H9 (cell line): Measurements from ENCODE around the gene NCKAP5. TPM values are rescaled to one million over a fixed set of nuclear protein-coding genes. Genes with fewer than 3 reads are reported as not detected.

Experiments used
- DNase-seq: peaks from one replicate; pipeline ENCODE4 v3.0.0-alpha.2; 2017
- H2AFZ ChIP-seq: one replicate; pipeline ENCODE4 v1.6.1; 2013; ENCODE audit warnings: mild to moderate bottlenecking, low read length, control low read depth, moderate library complexity
- H2AK5ac ChIP-seq: 2 replicates; pipeline ENCODE4 v1.6.1; 2013; ENCODE audit warnings: low read length, control low read depth, mixed read lengths; ENCODE audit not compliant: insufficient read length
- H2BK120ac ChIP-seq: one replicate; pipeline ENCODE4 v1.6.1; 2013; ENCODE audit warnings: low read depth, mild to moderate bottlenecking, low read length, control low read depth, inconsistent platforms; ENCODE audit not compliant: poor library complexity, severe bottlenecking
- H2BK12ac ChIP-seq: 2 replicates; pipeline ENCODE4 v1.6.1; 2013; ENCODE audit warnings: low read length, control low read depth, mixed read lengths, low read depth; ENCODE audit not compliant: insufficient read length
- H2BK15ac ChIP-seq: 2 replicates; pipeline ENCODE4 v1.6.1; 2013; ENCODE audit warnings: low read depth, low read length, control low read depth
- H2BK20ac ChIP-seq: one replicate; pipeline ENCODE4 v1.6.1; 2013; ENCODE audit warnings: low read depth, mild to moderate bottlenecking, low read length, control low read depth, inconsistent platforms; ENCODE audit not compliant: poor library complexity, severe bottlenecking
- H2BK5ac ChIP-seq: 2 replicates; pipeline ENCODE4 v1.6.1; 2013; ENCODE audit warnings: low read length, control low read depth, mixed read lengths; ENCODE audit not compliant: insufficient read length
- H3K14ac ChIP-seq: 2 replicates; pipeline ENCODE4 v1.6.1; 2013; ENCODE audit warnings: low read length, control low read depth; ENCODE audit not compliant: insufficient read depth
- H3K18ac ChIP-seq: 2 replicates; pipeline ENCODE4 v1.6.1; 2013; ENCODE audit warnings: low read depth, mild to moderate bottlenecking, mixed read lengths, low read length, control low read depth; ENCODE audit not compliant: insufficient read length
- H3K23ac ChIP-seq: 2 replicates; pipeline ENCODE4 v1.6.1; 2013; ENCODE audit warnings: low read length, control low read depth, mixed read lengths, low read depth; ENCODE audit not compliant: insufficient read length
- H3K23me2 ChIP-seq: 2 replicates; pipeline ENCODE4 v1.6.1; 2013; ENCODE audit warnings: low read depth, mild to moderate bottlenecking, mixed read lengths, low read length, control low read depth; ENCODE audit not compliant: insufficient read length, poor library complexity, severe bottlenecking
- H3K27ac ChIP-seq: 2 replicates; pipeline ENCODE4 v1.5.1; 2013; ENCODE audit warnings: low read length, control low read depth, mixed read lengths, low read depth; ENCODE audit not compliant: insufficient read length
- H3K27me3 ChIP-seq: 2 replicates; pipeline ENCODE4 v1.6.1; 2013; ENCODE audit warnings: low read length, control low read depth, inconsistent platforms; ENCODE audit not compliant: insufficient read depth
- H3K4ac ChIP-seq: 2 replicates; pipeline ENCODE4 v1.6.1; 2013; ENCODE audit warnings: low read depth, mild to moderate bottlenecking, control low read depth, inconsistent platforms, low read length, moderate library complexity
- H3K4me1 ChIP-seq: 2 replicates; pipeline ENCODE4 v1.6.1; 2013; ENCODE audit warnings: low read length, control low read depth, inconsistent platforms; ENCODE audit not compliant: insufficient read depth
- H3K4me2 ChIP-seq: 2 replicates; pipeline ENCODE4 v1.6.1; 2013; ENCODE audit warnings: low read length, control low read depth, mixed read lengths; ENCODE audit not compliant: insufficient read length, insufficient read depth
- H3K56ac ChIP-seq: 2 replicates; pipeline ENCODE4 v1.6.1; 2013; ENCODE audit warnings: low read depth, mild to moderate bottlenecking, mixed read lengths, low read length, control low read depth; ENCODE audit not compliant: insufficient read length
- H3K79me1 ChIP-seq: 2 replicates; pipeline ENCODE4 v1.6.1; 2013; ENCODE audit warnings: low read depth, mild to moderate bottlenecking, moderate library complexity, low read length, control low read depth, inconsistent platforms; ENCODE audit not compliant: insufficient read depth, poor library complexity, severe bottlenecking
- H3K79me2 ChIP-seq: 2 replicates; pipeline ENCODE4 v1.6.1; 2013; ENCODE audit warnings: low read length, control low read depth, inconsistent platforms; ENCODE audit not compliant: insufficient read depth
- H3K9ac ChIP-seq: 2 replicates; pipeline ENCODE4 v1.6.1; 2013; ENCODE audit warnings: low read length, control low read depth, mixed read lengths; ENCODE audit not compliant: insufficient read length; ENCODE audit errors: extremely low read depth
- H3K9me3 ChIP-seq: one replicate; pipeline ENCODE4 v1.6.1; 2013; ENCODE audit warnings: low read depth, low read length, inconsistent platforms; ENCODE audit not compliant: control insufficient read depth
- H3T11ph ChIP-seq: one replicate; pipeline ENCODE4 v1.6.1; 2013; ENCODE audit warnings: mild to moderate bottlenecking, low read length, control low read depth, inconsistent platforms
- H4K20me1 ChIP-seq: one replicate; pipeline ENCODE4 v1.6.1; 2013; ENCODE audit not compliant: control insufficient read depth, insufficient read length, insufficient read depth
- H4K5ac ChIP-seq: 2 replicates; pipeline ENCODE4 v1.6.1; 2013; ENCODE audit warnings: low read depth, mild to moderate bottlenecking, mixed read lengths, low read length, control low read depth; ENCODE audit not compliant: insufficient read length
- H4K8ac ChIP-seq: replicated peaks from 2 replicates; pipeline ENCODE4 v1.6.1; 2013; ENCODE audit warnings: low read length, control low read depth, mixed read lengths, low read depth; ENCODE audit not compliant: insufficient read length
- H4K91ac ChIP-seq: 2 replicates; pipeline ENCODE4 v1.6.1; 2013; ENCODE audit warnings: low read depth, mild to moderate bottlenecking, moderate library complexity, mixed read lengths, low read length, control low read depth; ENCODE audit not compliant: insufficient read length
- H3K27ac Mint-ChIP-seq, 3 experiments: 2 replicates in 2 of 3; 3 replicates in 1 of 3; pipeline ENCODE4 v1.8.0; 2020 to 2021; ENCODE audit warnings: mixed read lengths in 3 of 3, mild to moderate bottlenecking in 1 of 3, moderate library complexity in 1 of 3
- H3K27me3 Mint-ChIP-seq: 2 replicates; pipeline ENCODE4 v1.8.0; 2021; ENCODE audit warnings: low read depth, mild to moderate bottlenecking, moderate library complexity, mixed read lengths
- H3K36me3 Mint-ChIP-seq, 3 experiments: 2 replicates in 2 of 3; 3 replicates in 1 of 3; pipeline ENCODE4 v1.8.0; 2020 to 2021; ENCODE audit warnings: low read depth in 3 of 3, mixed read lengths in 3 of 3; ENCODE audit not compliant: insufficient read depth in 1 of 3
- H3K4me1 Mint-ChIP-seq, 2 experiments: 2 replicates each; pipeline ENCODE4 v1.8.0; 2020; ENCODE audit warnings: mixed read lengths in 2 of 2
- H3K4me3 Mint-ChIP-seq, 2 experiments: 2 replicates in 1 of 2; 3 replicates in 1 of 2; pipeline ENCODE4 v1.8.0; 2020 to 2021; ENCODE audit warnings: mild to moderate bottlenecking in 2 of 2, mixed read lengths in 2 of 2, moderate library complexity in 1 of 2
- H3K9me3 Mint-ChIP-seq, 2 experiments: 2 replicates in 1 of 2; 3 replicates in 1 of 2; pipeline ENCODE4 v1.8.0; 2020; ENCODE audit warnings: mild to moderate bottlenecking in 2 of 2, mixed read lengths in 2 of 2, moderate library complexity in 1 of 2
- CTCF ChIP-seq: fragments of 200-600 bp; sonication (generic); conservative IDR thresholded peaks from 3 replicates; pipeline ENCODE4 v1.8.0; 2021; ENCODE audit warnings: antibody characterized with exemption, mild to moderate bottlenecking
- WGBS: extraction: QIAGEN DNeasy Blood & Tissue Kit; methylation state at CpG from one replicate; pipeline ENCODE4 v1.1.7; 2013; ENCODE audit warnings: missing lambda C conversion rate, low lambda C conversion rate, mixed read lengths; ENCODE audit not compliant: insufficient read length; ENCODE audit errors: extremely low coverage; 5-methylcytosine and 5-hydroxymethylcytosine counted together
- total RNA-seq: library from RNA; stranded (reverse); gene quantifications from 2 replicates; pipeline ENCODE4 v1.2.1, GENCODE V29; 2021

Gene NCKAP5
- total RNA-seq, 1 experiment from 2014 or later = 0.26 TPM

- H3K27me3 ChIP-seq = no peaks in the 10 kb centered on the region
- H3K23me2 ChIP-seq = no peaks in the 10 kb centered on the region
- no peaks in the 10 kb centered on the region for H3K4me1 ChIP-seq
- no peak for TF ChIP-seq CTCF
- H3K79me2 ChIP-seq = no peaks in the 10 kb centered on the region
- Mint-ChIP-seq H3K4me1 (0 out of 4 replicates have a peak, but pooled peaks cover 0 to 3% of the 10 kb centered on the region in 2 experiments), H3K9me3 (peaks cover 0 to 1% of the 10 kb centered on the region in 2 experiments; a peak in 1 of 5 replicates), H3K4me3 (no peak overlapping the region), H3K27ac (no peak overlapping the region), H3K36me3 (no peaks in the 10 kb centered on the region), H3K27me3 (no peaks in the 10 kb centered on the region)
- no peaks in the 10 kb centered on the region for H3K9me3 ChIP-seq
- H3K4ac ChIP-seq = no peak overlapping the region
- H2AK5ac ChIP-seq = no peak overlapping the region
- DNase-seq = no peak
- no peak overlapping the region for H3K56ac ChIP-seq
- H4K8ac ChIP-seq = no peak overlapping the region
- no peak overlapping the region for H2BK120ac ChIP-seq
- no peak overlapping the region for H2BK12ac ChIP-seq
- H3K9ac ChIP-seq = no peak overlapping the region
- H3K27ac ChIP-seq = no peak overlapping the region
- H2AFZ ChIP-seq = no peak overlapping the region
- no peak overlapping the region for H4K5ac ChIP-seq
- H2BK5ac ChIP-seq = no peak overlapping the region
- no peak overlapping the region for H3K18ac ChIP-seq
- no CpG with 5 or more reads among the region's 6 CpGs for WGBS
- H2BK20ac ChIP-seq = no peak overlapping the region
- H3T11ph ChIP-seq = no peak overlapping the region
- no peak overlapping the region for H3K4me2 ChIP-seq
- H3K14ac ChIP-seq = no peak overlapping the region
- H4K20me1 ChIP-seq = no peaks in the 10 kb centered on the region
- no peak overlapping the region for H3K23ac ChIP-seq
- no peak overlapping the region for H4K91ac ChIP-seq
- no peaks in the 10 kb centered on the region for H3K79me1 ChIP-seq
- no peak overlapping the region for H2BK15ac ChIP-seq
These were observed 482.1 kb downstream of the NCKAP5 start for GRCh38 chr2:133086176-133086575.
